ENCODE results near the gene CNPY3. TPM values are rescaled to one million over a fixed set of nuclear protein-coding genes. Genes with fewer than 3 reads are reported as not detected.

CNPY3 gene
- total and polyA plus RNA-seq, 2 of the 13 experiments (the other 11 are each of a cell fraction or from before 2014, with no cell fraction given), result 42.3 to 60.2 TPM

- peak; percentile 96 for TF ChIP-seq ZNF687 (CRISPR knock-in tag; IDR thresholded peaks at IDR 0.05)
- 0 out of 2 replicates have a peak, but pooled peaks have one; percentile 57 for TF ChIP-seq ZFP36L2 (CRISPR knock-in tag; IDR thresholded peaks at IDR 0.05)
- TF ChIP-seq FOXO1 (CRISPR knock-in tag; IDR thresholded peaks at IDR 0.05), result peak; percentile 30; the same call in 1 of the 2 replicates
- TF ChIP-seq DNMT1 (CRISPR knock-in tag; IDR thresholded peaks at IDR 0.05), result no peak
- peak; percentile 74; the same call in 1 of the 2 replicates for TF ChIP-seq RBAK (CRISPR knock-in tag; IDR thresholded peaks at IDR 0.05)
- TF ChIP-seq ZNF616 (CRISPR knock-in tag; IDR thresholded peaks at IDR 0.05; ENCODE audit: low read depth), result no peak
- TF ChIP-seq, protein P1, sequence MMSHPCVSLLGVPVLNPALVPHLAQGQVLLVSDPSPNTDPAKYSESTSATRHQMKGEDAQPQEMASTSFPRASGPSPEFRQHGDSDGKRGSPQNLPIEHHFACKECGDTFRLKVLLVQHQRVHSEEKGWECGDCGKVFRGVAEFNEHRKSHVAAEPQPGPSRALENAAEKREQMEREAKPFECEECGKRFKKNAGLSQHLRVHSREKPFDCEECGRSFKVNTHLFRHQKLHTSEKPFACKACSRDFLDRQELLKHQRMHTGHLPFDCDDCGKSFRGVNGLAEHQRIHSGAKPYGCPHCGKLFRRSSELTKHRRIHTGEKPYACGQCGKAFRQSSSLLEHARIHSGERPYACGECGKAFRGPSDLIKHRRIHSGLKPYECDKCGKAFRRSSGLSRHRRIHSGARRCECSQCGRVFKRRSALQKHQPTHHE (CRISPR knock-in tag; IDR thresholded peaks at IDR 0.05; ENCODE audit: borderline replicate concordance), result no peak
- peak; percentile 73; the same call in 1 of the 2 replicates for TF ChIP-seq KDM4B (CRISPR knock-in tag; IDR thresholded peaks at IDR 0.05)
- TF ChIP-seq GABPB1 (CRISPR knock-in tag; IDR thresholded peaks at IDR 0.05), result peak; percentile 95
- no peak for TF ChIP-seq SNAI1 (CRISPR knock-in tag; IDR thresholded peaks at IDR 0.05; ENCODE audit: borderline replicate concordance)
- no peak for TF ChIP-seq ZNF512B (CRISPR knock-in tag; IDR thresholded peaks at IDR 0.05; ENCODE audit: borderline replicate concordance)
- 0 out of 2 replicates have a peak, but pooled peaks have one; percentile 33 for TF ChIP-seq ZMYM2 (CRISPR knock-in tag; IDR thresholded peaks at IDR 0.05)
- TF ChIP-seq POLR2A (IDR thresholded peaks at IDR 0.05; ENCODE audit: insufficient read depth in 1 of 2, low read depth in 2 of 2, low read length in 2 of 2), result peak; percentile 96
- TF ChIP-seq ZFP62 (CRISPR knock-in tag; IDR thresholded peaks at IDR 0.05), result no peak
- peak; percentile 52 for TF ChIP-seq TEAD3 (CRISPR knock-in tag; optimal IDR thresholded peaks at IDR 0.05; ENCODE audit: borderline replicate concordance)
- TF ChIP-seq BATF2 (CRISPR knock-in tag; IDR thresholded peaks at IDR 0.05), result no peak
- no peak for TF ChIP-seq ZNF577 (CRISPR knock-in tag; IDR thresholded peaks at IDR 0.05; ENCODE audit: borderline replicate concordance, low read depth)
- no peak for TF ChIP-seq ZNF234 (CRISPR knock-in tag; conservative IDR thresholded peaks at IDR 0.05)
- peak; percentile 49; the same call in 1 of the 2 replicates for TF ChIP-seq RFXAP (CRISPR knock-in tag; IDR thresholded peaks at IDR 0.05; ENCODE audit: borderline replicate concordance)
- peak; percentile 60 for TF ChIP-seq JUN (CRISPR knock-in tag; IDR thresholded peaks at IDR 0.05)
- no peak; the same call in 1 of the 2 replicates for TF ChIP-seq ZBTB8A (CRISPR knock-in tag; IDR thresholded peaks at IDR 0.05; ENCODE audit: borderline replicate concordance, low read depth)
These were observed 49.7 kb downstream of the CNPY3 start, which contains the start of gene PEX6 (continued) for GRCh38 chr6:42978839-42979522.
